OCI-LY7 (cell line): ENCODE data around the gene RNASET2. TPM values are rescaled to one million over a fixed set of nuclear protein-coding genes. Genes with fewer than 3 reads are reported as not detected.
"Not testable (repeated sequence)": the region's sequence is repeated elsewhere in the genome, so short reads cannot be mapped to it uniquely, and the experiment has no call there.

Experiments
- BruUV-seq: library from RNA; stranded (reverse); fragments of 400-500 nt; replicated peaks from 2 replicates; lab custom pipeline; 2021; lab: Mats Ljungman, UMichigan
- CTCF ChIA-PET: fragments of 300-600 bp; sonication (Branson Sonifier 250); formaldehyde crosslinking; loops from one replicate; lab custom pipeline; 2022; ENCODE audit warnings: antibody characterized with exemption; ENCODE audit not compliant: unreplicated experiment; lab: Charles Lee
- POLR2A ChIA-PET: fragments of 300-600 bp; sonication (Branson Sonifier 250); formaldehyde crosslinking; loops from one replicate; lab custom pipeline; 2022; ENCODE audit warnings: antibody characterized with exemption; lab: Charles Lee
- DNase-seq: peaks from one replicate; pipeline ENCODE4 v3.0.0-alpha.2; 2015; ENCODE audit warnings: low spot score
- H2AFZ ChIP-seq: fragments of 200-600 bp; sonication (generic), shearing (Covaris generic); 2 replicates; pipeline ENCODE4 v1.6.1; 2014; ENCODE audit warnings: mild to moderate bottlenecking, antibody characterized with exemption, low read length, moderate library complexity
- H3K27ac ChIP-seq: fragments of 200-600 bp; sonication (generic); 2 replicates; pipeline ENCODE4 v1.5.1; 2014; ENCODE audit warnings: mixed run types, low read depth, mild to moderate bottlenecking, moderate library complexity, low read length, inconsistent platforms; ENCODE audit not compliant: poor library complexity, severe bottlenecking
- H3K36me3 ChIP-seq: fragments of 200-600 bp; sonication (generic); 2 replicates; pipeline ENCODE4 v1.6.1; 2014; ENCODE audit warnings: mild to moderate bottlenecking, antibody characterized with exemption, low read length, moderate library complexity, mixed read lengths; ENCODE audit not compliant: insufficient read depth
- H3K4me1 ChIP-seq: fragments of 200-600 bp; sonication (generic); 2 replicates; pipeline ENCODE4 v1.5.1; 2014; ENCODE audit warnings: mild to moderate bottlenecking, low read length; ENCODE audit not compliant: insufficient read depth, poor library complexity, severe bottlenecking
- H3K4me2 ChIP-seq: fragments of 200-600 bp; sonication (generic); 2 replicates; pipeline ENCODE4 v1.6.1; 2014; ENCODE audit warnings: mild to moderate bottlenecking, low read length
- H3K4me3 ChIP-seq: fragments of 200-600 bp; sonication (generic); 2 replicates; pipeline ENCODE4 v1.5.1; 2014; ENCODE audit warnings: mild to moderate bottlenecking, low read depth, low read length; ENCODE audit not compliant: poor library complexity, severe bottlenecking
- H3K79me2 ChIP-seq: fragments of 200-600 bp; sonication (generic); 2 replicates; pipeline ENCODE4 v1.6.1; 2016; ENCODE audit warnings: low read depth, mild to moderate bottlenecking, low read length, moderate library complexity, mixed read lengths; ENCODE audit not compliant: insufficient read depth
- H3K9me2 ChIP-seq: fragments of 200-600 bp; sonication (generic); 2 replicates; pipeline ENCODE4 v1.6.1; 2016; ENCODE audit warnings: mild to moderate bottlenecking, low read length, mixed read lengths; ENCODE audit not compliant: insufficient read depth
- H3K9me3 ChIP-seq: fragments of 200-600 bp; sonication (generic); 2 replicates; pipeline ENCODE4 v1.6.1; 2014; ENCODE audit warnings: mild to moderate bottlenecking, mixed run types, low read length, mixed read lengths
- H4K20me1 ChIP-seq: fragments of 200-600 bp; sonication (generic); 2 replicates; pipeline ENCODE4 v1.6.1; 2014; ENCODE audit warnings: mild to moderate bottlenecking, antibody characterized with exemption, low read length, moderate library complexity, mixed read lengths; ENCODE audit not compliant: insufficient read depth
- EZH2phosphoT487 ChIP-seq: fragments of 200-600 bp; sonication (generic); IDR thresholded peaks from 2 replicates; pipeline ENCODE4 v1.6.1; 2018; ENCODE audit warnings: low read depth, borderline replicate concordance, mild to moderate bottlenecking, mixed run types, antibody characterized with exemption, low read length, moderate library complexity, mixed read lengths
- intact Hi-C: fragments of 100-400 bp; cut with micrococcal nuclease; formaldehyde crosslinking; loops from one replicate; pipeline ENCODE4 v1.10.0; 2022; ENCODE audit not compliant: unreplicated experiment
- total RNA-seq, 2 experiments: library from RNA; depleted of rRNA in 1 of 2; stranded (reverse); fragments of >200 nt in 1 of 2; shearing (Covaris generic) in 1 of 2; gene quantifications; 2 replicates each; pipeline ENCODE4 v1.2.3, GENCODE V29; 2014 to 2022
- TF ChIP-seq, protein P1 (sequence below): fragments of 200-600 bp; sonication (generic); conservative IDR thresholded peaks from 2 replicates; pipeline ENCODE4 v1.5.1; 2014; ENCODE audit warnings: mild to moderate bottlenecking, antibody characterized with exemption, low read length, moderate library complexity, mixed read lengths

The RNASET2 gene
- total RNA-seq, 2 experiments from 2014 or later = 71.7 to 105 TPM

DNA sequence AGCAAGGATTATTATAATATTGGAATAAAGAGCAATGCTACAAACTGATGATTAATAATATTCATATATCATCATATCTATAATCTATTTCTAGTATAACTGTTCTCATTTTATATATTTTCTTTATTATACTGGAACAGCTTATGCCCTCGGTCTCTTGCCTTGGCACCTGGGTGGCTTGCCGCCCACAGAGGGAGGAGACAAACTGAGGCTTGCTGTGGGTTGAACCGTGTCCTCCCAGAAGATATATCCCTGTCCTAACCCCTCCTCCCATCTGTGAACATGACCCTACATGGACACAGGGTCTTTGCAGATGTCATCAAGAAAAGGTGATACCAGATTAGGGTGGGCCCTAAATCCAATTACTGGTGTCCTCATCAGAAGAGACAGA, 4.7 kb downstream of the RNASET2 start:
- no peaks in the 10 kb centered on the region for H3K9me3 ChIP-seq
- DNase-seq = no peak
- peaks cover 39% of the 10 kb centered on the region for H3K36me3 ChIP-seq
- ChIA-PET CTCF (interaction anchor here (0.5 kb wide), 1 partner anchor 31 kb away, joined by 3 read pairs; no protein-coding TSS in a partner anchor), POLR2A (interaction anchor here (2.4 kb wide), 1 partner anchor 96 kb away, joined by 10 read pairs; no protein-coding TSS in a partner anchor)
- H3K4me3 ChIP-seq = peak overlapping the region; percentile 79
- no peak overlapping the region for H2AFZ ChIP-seq
- no TSS peak for BruUV-seq
- peaks cover 44% of the 10 kb centered on the region; the same call in 1 of the 2 replicates for H3K79me2 ChIP-seq
- no peaks in the 10 kb centered on the region for H3K9me2 ChIP-seq
- no peaks in the 10 kb centered on the region for H4K20me1 ChIP-seq
- peaks cover 60% of the 10 kb centered on the region for H3K4me1 ChIP-seq
- peak overlapping the region; percentile 96 for H3K4me2 ChIP-seq
- H3K27ac ChIP-seq = peak overlapping the region; percentile 87
- intact Hi-C loops = loop anchor here (1.0 to 10.0 kb wide), 6 partner anchors 37 to 607 kb away; partner anchors contain the start of gene SFT2D1
- TF ChIP-seq EZH2phosphoT487 = no peak
- TF ChIP-seq, protein P1, sequence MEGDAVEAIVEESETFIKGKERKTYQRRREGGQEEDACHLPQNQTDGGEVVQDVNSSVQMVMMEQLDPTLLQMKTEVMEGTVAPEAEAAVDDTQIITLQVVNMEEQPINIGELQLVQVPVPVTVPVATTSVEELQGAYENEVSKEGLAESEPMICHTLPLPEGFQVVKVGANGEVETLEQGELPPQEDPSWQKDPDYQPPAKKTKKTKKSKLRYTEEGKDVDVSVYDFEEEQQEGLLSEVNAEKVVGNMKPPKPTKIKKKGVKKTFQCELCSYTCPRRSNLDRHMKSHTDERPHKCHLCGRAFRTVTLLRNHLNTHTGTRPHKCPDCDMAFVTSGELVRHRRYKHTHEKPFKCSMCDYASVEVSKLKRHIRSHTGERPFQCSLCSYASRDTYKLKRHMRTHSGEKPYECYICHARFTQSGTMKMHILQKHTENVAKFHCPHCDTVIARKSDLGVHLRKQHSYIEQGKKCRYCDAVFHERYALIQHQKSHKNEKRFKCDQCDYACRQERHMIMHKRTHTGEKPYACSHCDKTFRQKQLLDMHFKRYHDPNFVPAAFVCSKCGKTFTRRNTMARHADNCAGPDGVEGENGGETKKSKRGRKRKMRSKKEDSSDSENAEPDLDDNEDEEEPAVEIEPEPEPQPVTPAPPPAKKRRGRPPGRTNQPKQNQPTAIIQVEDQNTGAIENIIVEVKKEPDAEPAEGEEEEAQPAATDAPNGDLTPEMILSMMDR = peak; percentile 60

DNA sequence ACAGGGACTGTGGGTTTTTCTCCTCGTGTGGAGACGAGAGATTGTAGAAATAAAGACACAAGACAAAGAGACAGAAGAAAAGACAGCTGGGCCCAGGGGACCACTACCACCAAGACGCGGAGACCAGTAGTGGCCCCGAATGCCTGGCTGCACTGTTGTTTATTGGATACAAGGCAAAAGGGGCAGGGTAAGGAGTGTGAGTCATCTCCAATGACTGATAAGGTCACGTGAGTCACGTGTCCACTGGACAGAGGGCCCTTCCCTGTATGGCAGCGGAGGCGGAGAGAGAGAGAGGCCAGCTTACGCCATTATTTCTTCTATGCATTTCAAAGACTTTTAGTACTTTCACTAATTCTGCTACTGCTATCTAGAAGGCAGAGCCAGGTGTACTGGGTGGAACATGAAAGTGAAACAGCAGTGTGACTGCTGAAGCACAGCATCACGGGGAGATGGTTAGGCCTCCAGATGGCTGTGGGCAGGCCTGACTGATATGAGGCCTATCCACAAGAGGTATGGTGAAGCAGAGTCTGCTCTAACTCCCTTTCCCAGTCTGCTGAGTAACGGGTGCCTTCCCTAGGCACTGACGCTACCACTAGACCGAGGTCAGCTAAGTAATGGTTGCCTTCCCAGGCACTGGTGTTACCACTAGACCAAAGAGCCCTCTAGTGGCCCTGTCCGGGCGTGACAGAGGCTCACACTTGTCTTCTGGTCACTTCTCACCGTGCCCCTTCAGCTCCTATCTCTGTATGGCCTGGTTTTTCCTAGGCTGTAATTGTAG, 5.3 kb downstream of the RNASET2 start:
- H3K27ac ChIP-seq = peak overlapping the region; percentile 87
- BruUV-seq, H3K9me3 ChIP-seq, H2AFZ ChIP-seq, H3K9me2 ChIP-seq, H4K20me1 ChIP-seq: not testable (repeated sequence)
- DNase-seq = peak; percentile 97
- peak overlapping the region; percentile 96 for H3K4me2 ChIP-seq
- peak overlapping the region; percentile 64 for H3K4me3 ChIP-seq
- POLR2A ChIA-PET = interaction anchor here (0.6 to 2.4 kb wide), 2 partner anchors 54 to 96 kb away, joined by 3 to 10 read pairs; no protein-coding TSS in a partner anchor
- CTCF ChIA-PET = interaction anchor here (0.5 kb wide), 1 partner anchor 32 kb away, joined by 3 read pairs; no protein-coding TSS in a partner anchor
- H3K4me1 ChIP-seq = peaks cover 60% of the 10 kb centered on the region
- intact Hi-C loops = loop anchor here (1.0 to 10.0 kb wide), 6 partner anchors 38 to 606 kb away; partner anchors contain the start of gene SFT2D1
- H3K79me2 ChIP-seq = peaks cover 44% of the 10 kb centered on the region; the same call in 1 of the 2 replicates
- TF ChIP-seq, protein P1 = peak; percentile 80
- peaks cover 45% of the 10 kb centered on the region for H3K36me3 ChIP-seq
